Measurements from ENCODE around the gene L3HYPDH. TPM values are rescaled to one million over a fixed set of nuclear protein-coding genes. Genes with fewer than 3 reads are reported as not detected.

Gene L3HYPDH
- total RNA-seq, 1 donor from 2014 or later: 18.2 TPM

GRCh38 chr14:59464486-59465315 is 19.5 kb downstream of the L3HYPDH start:
- no peaks in the 10 kb centered on the region for H3K4me1 Mint-ChIP-seq (ENCODE audit: unreplicated experiment)
- no peak overlapping the region for H3K27ac Mint-ChIP-seq
- DNase-seq (ENCODE audit: extremely low spot score, unreplicated experiment): peak; percentile 79
- peaks cover 24% of the 10 kb centered on the region for H3K27me3 Mint-ChIP-seq
- TF ChIP-seq, protein P1, sequence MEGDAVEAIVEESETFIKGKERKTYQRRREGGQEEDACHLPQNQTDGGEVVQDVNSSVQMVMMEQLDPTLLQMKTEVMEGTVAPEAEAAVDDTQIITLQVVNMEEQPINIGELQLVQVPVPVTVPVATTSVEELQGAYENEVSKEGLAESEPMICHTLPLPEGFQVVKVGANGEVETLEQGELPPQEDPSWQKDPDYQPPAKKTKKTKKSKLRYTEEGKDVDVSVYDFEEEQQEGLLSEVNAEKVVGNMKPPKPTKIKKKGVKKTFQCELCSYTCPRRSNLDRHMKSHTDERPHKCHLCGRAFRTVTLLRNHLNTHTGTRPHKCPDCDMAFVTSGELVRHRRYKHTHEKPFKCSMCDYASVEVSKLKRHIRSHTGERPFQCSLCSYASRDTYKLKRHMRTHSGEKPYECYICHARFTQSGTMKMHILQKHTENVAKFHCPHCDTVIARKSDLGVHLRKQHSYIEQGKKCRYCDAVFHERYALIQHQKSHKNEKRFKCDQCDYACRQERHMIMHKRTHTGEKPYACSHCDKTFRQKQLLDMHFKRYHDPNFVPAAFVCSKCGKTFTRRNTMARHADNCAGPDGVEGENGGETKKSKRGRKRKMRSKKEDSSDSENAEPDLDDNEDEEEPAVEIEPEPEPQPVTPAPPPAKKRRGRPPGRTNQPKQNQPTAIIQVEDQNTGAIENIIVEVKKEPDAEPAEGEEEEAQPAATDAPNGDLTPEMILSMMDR (conservative IDR thresholded peaks at IDR 0.05): no peak
- H3K4me3 Mint-ChIP-seq: peak overlapping the region; percentile 90
- H3K9me3 Mint-ChIP-seq: no peaks in the 10 kb centered on the region
- peaks cover under 1% of the 10 kb centered on the region for H3K36me3 Mint-ChIP-seq

GRCh38 chr14:59463787-59464485 is 20.3 kb downstream of the L3HYPDH start:
- Mint-ChIP-seq H3K27me3 (peaks cover 28% of the 10 kb centered on the region), H3K4me3 (peak overlapping the region; percentile 90), H3K9me3 (no peaks in the 10 kb centered on the region), H3K27ac (no peak overlapping the region), H3K4me1 (ENCODE audit: unreplicated experiment) (no peaks in the 10 kb centered on the region), H3K36me3 (peaks cover 5% of the 10 kb centered on the region)
- peak; percentile 71 for DNase-seq (ENCODE audit: extremely low spot score, unreplicated experiment)
- TF ChIP-seq, protein P1 (conservative IDR thresholded peaks at IDR 0.05): no peak

GRCh38 chr14:59461891-59462290 is 22.3 kb downstream of the L3HYPDH start:
- Mint-ChIP-seq H3K4me3 (no peak overlapping the region), H3K27me3 (peaks cover 28% of the 10 kb centered on the region), H3K9me3 (peaks cover 4% of the 10 kb centered on the region), H3K36me3 (peaks cover 16% of the 10 kb centered on the region), H3K4me1 (ENCODE audit: unreplicated experiment) (no peaks in the 10 kb centered on the region), H3K27ac (no peak overlapping the region)
- TF ChIP-seq, protein P1 (conservative IDR thresholded peaks at IDR 0.05): no peak
- no peak for DNase-seq (ENCODE audit: extremely low spot score, unreplicated experiment)

GRCh38 chr14:59460378-59460777 is 23.8 kb downstream of the L3HYPDH start:
- TF ChIP-seq, protein P1 (conservative IDR thresholded peaks at IDR 0.05): no peak
- no peaks in the 10 kb centered on the region for H3K4me1 Mint-ChIP-seq (ENCODE audit: unreplicated experiment)
- no peak overlapping the region for H3K4me3 Mint-ChIP-seq
- peaks cover 19% of the 10 kb centered on the region for H3K27me3 Mint-ChIP-seq
- peaks cover 7% of the 10 kb centered on the region for H3K9me3 Mint-ChIP-seq
- peaks cover 23% of the 10 kb centered on the region for H3K36me3 Mint-ChIP-seq
- no peak overlapping the region for H3K27ac Mint-ChIP-seq
- DNase-seq (ENCODE audit: extremely low spot score, unreplicated experiment): no peak

- no peak for DNase-seq (ENCODE audit: extremely low spot score, unreplicated experiment)
Measured at GRCh38 chr14:59458486-59458885, 25.7 kb downstream of the L3HYPDH start.

More at GRCh38 chr14:59458486-59458885, 25.7 kb downstream of the L3HYPDH start:
- Mint-ChIP-seq H3K36me3 (peaks cover 24% of the 10 kb centered on the region), H3K27me3 (peaks cover 14% of the 10 kb centered on the region), H3K9me3 (peaks cover 7% of the 10 kb centered on the region), H3K4me1 (ENCODE audit: unreplicated experiment) (no peaks in the 10 kb centered on the region), H3K27ac (no peak overlapping the region), H3K4me3 (no peak overlapping the region)
- TF ChIP-seq, protein P1 (conservative IDR thresholded peaks at IDR 0.05): no peak
